ENCODE results near the gene TRPC4AP. TPM values are rescaled to one million over a fixed set of nuclear protein-coding genes. Genes with fewer than 3 reads are reported as not detected.

Gene TRPC4AP
- total and polyA plus RNA-seq, 10 of the 15 experiments (the other 5 are each of a cell fraction or from before 2014, with no cell fraction given), result 1.1 to 61.7 (median 41.2) TPM

DNA sequence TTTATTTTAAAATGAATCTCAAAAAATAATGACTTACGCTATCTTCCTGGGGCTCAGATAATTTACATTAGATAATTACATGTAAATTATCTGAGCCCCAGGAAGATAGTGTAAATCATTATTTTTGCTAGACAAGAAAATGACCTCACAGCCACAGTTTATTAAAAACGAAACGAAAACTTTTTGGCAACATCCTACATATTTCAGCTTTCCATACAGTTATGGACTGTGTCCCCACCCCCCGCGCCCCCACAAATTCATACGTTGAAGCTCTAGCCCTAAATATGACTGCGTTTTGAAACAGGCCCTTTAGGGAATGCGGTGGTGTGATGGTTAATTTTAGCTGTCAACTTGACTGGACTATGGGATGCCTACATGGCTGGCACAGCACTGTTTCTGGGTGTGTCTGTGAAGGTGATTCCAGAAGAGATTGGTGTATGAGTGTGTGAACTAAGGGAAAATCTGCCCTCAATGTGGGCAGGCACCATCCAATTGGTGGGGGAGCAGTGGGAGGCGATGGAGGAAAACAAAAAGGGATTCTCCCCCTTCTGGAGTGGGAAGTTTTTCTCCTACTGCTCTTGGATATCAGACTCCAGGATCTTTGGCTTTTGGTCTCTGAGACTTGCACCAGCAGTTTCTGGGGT, 52.6 kb downstream of the TRPC4AP start (continued):
- TF ChIP-seq CUX1 (IDR thresholded peaks at IDR 0.05; ENCODE audit: insufficient replicate concordance, low read depth, low read length), result no peak
- no peak for TF ChIP-seq RELB (IDR thresholded peaks at IDR 0.05; ENCODE audit: low read depth)

GRCh38 chr20:35039146-35039545, 53.5 kb downstream of the TRPC4AP start:
- POLR2A ChIA-PET, result interaction anchor here (0.5 to 0.6 kb wide), 2 partner anchors 31 to 654 kb away, joined by 3 to 9 read pairs; no protein-coding TSS in a partner anchor
- DNase-seq (ENCODE audit: low read depth, low spot score) (no peak), FAIRE-seq (no peak), ATAC-seq (no peak)
- SMC1A ChIA-PET (ENCODE audit: uncharacterized antibody, unreplicated experiment), result interaction anchor here (1.0 kb wide), 1 partner anchor 25 kb away, joined by 6 read pairs; no protein-coding TSS in a partner anchor
- H3K36me3 ChIP-seq (ENCODE audit: control insufficient read depth in 2 of 2, insufficient read depth in 2 of 2, low read length in 1 of 2), result peaks cover 5 to 20% of the 10 kb centered on the region in 2 experiments
- no peak overlapping the region for H3K9ac ChIP-seq (ENCODE audit: control insufficient read depth, insufficient read depth, low read length)
- no peak overlapping the region for H3K4me3 ChIP-seq
- H3K27ac ChIP-seq (ENCODE audit: control insufficient read depth, insufficient read depth), result no peak overlapping the region
- H4K20me1 ChIP-seq (ENCODE audit: control insufficient read depth, insufficient read depth), result no peaks in the 10 kb centered on the region
- H3K79me2 ChIP-seq (ENCODE audit: control insufficient read depth, insufficient read depth, low read length), result no peaks in the 10 kb centered on the region
- BruUV-seq (replicated peaks), result no TSS peak
- TF ChIP-seq CBX5 (IDR thresholded peaks at IDR 0.05; ENCODE audit: low read depth) (no peak), TAF1 (IDR thresholded peaks at IDR 0.05; ENCODE audit: borderline replicate concordance, low read depth, low read length) (no peak), ZNF24 (IDR thresholded peaks at IDR 0.05) (no peak)
- H3K4me1 ChIP-seq (ENCODE audit: control insufficient read depth, insufficient read depth, low read length), result no peaks in the 10 kb centered on the region
- H3K27me3 ChIP-seq (replicated peaks in 1 of 2; ENCODE audit: control insufficient read depth in 2 of 2, insufficient read depth in 2 of 2, low read length in 1 of 2), result no peaks in the 10 kb centered on the region
- no peak overlapping the region for H3K4me2 ChIP-seq (ENCODE audit: control insufficient read depth, insufficient read depth)
- H2AFZ ChIP-seq (ENCODE audit: control insufficient read depth, low read depth, low read length), result no peak overlapping the region
- RAD21 ChIA-PET (ENCODE audit: unreplicated experiment), result interaction anchor here (0.6 kb wide), 1 partner anchor 224 kb away, joined by 3 read pairs; no protein-coding TSS in a partner anchor
- intact Hi-C loops (cut with micrococcal nuclease; ENCODE audit: unreplicated experiment) (no loop called here), in situ Hi-C loops (cut with MboI) (no loop called here)
- no peaks in the 10 kb centered on the region; the same call in 2 of the 3 replicates for H3K9me3 ChIP-seq (replicated peaks; ENCODE audit: control insufficient read depth, insufficient read depth, low read length)
- 96% methylated on average over 1 of the region's 1 CpG for WGBS (ENCODE audit: insufficient coverage, insufficient replicate concordance, low lambda C conversion rate, missing lambda C conversion rate)
- CTCF ChIA-PET, result interaction anchor here (0.7 to 1.3 kb wide), 5 partner anchors 9 to 263 kb away, joined by 3 to 6 read pairs (median 4); no protein-coding TSS in a partner anchor

Data from GM12878 (cell line).